Kidney epithelial cell (primary cell): ENCODE results near the gene PPFIBP1. TPM values are rescaled to one million over a fixed set of nuclear protein-coding genes. Genes with fewer than 3 reads are reported as not detected.

Source experiments
- DNase-seq: peaks from one replicate; pipeline ENCODE4 v3.0.0-alpha.2; 2010; ENCODE audit warnings: low read depth
- H3K27me3 ChIP-seq: 2 replicates; pipeline ENCODE4 v1.6.0; 2011; ENCODE audit warnings: low read length; ENCODE audit not compliant: control insufficient read depth, insufficient read depth
- H3K36me3 ChIP-seq: 2 replicates; pipeline ENCODE4 v1.5.1; 2011; ENCODE audit warnings: low read length; ENCODE audit not compliant: control insufficient read depth, insufficient read depth
- H3K4me3 ChIP-seq: 2 replicates; pipeline ENCODE4 v1.5.1; 2011; ENCODE audit warnings: low read depth, mild to moderate bottlenecking, control low read depth, low read length
- CTCF ChIP-seq: IDR thresholded peaks from 2 replicates; pipeline ENCODE4 v1.5.1; 2011; ENCODE audit warnings: mild to moderate bottlenecking, moderate library complexity, low read length, control low read depth, inconsistent platforms; ENCODE audit not compliant: insufficient read depth, poor library complexity, severe bottlenecking
- total RNA-seq: library from RNA; depleted of rRNA; stranded (reverse); fragments of >200 nt; gene quantifications from 2 replicates; pipeline ENCODE4 v1.2.3, GENCODE V29; 2015

Gene PPFIBP1
- total RNA-seq, 1 donor from 2014 or later, result 119 TPM

- TF ChIP-seq CTCF, result no peak
- no peaks in the 10 kb centered on the region for H3K36me3 ChIP-seq
- no peak for DNase-seq
- H3K27me3 ChIP-seq, result no peaks in the 10 kb centered on the region
- H3K4me3 ChIP-seq, result peak overlapping the region; percentile 99
These were observed 186.1 kb downstream of the PPFIBP1 start for GRCh38 chr12:27709932-27710591.

GRCh38 chr12:27710592-27711316 lies 186.7 kb downstream of the PPFIBP1 start, which contains the start of gene MRPS35:
Gene MRPS35 (plus strand): TSS chr12:27710832. CDS start chr12:27710844, 12 bp downstream.
- DNase-seq, result peak; percentile 59
- no peak for TF ChIP-seq CTCF
- Histone ChIP-seq H3K27me3 (no peaks in the 10 kb centered on the region), H3K4me3 (peak within 1 kb of the TSS; percentile 99), H3K36me3 (no peaks in the 10 kb centered on the region)

GRCh38 chr12:27711317-27711682 lies 187.3 kb downstream of the PPFIBP1 start:
- DNase-seq, result no peak
- no peak for TF ChIP-seq CTCF
- Histone ChIP-seq H3K4me3 (peak overlapping the region; percentile 99), H3K27me3 (no peaks in the 10 kb centered on the region), H3K36me3 (no peaks in the 10 kb centered on the region)

DNA sequence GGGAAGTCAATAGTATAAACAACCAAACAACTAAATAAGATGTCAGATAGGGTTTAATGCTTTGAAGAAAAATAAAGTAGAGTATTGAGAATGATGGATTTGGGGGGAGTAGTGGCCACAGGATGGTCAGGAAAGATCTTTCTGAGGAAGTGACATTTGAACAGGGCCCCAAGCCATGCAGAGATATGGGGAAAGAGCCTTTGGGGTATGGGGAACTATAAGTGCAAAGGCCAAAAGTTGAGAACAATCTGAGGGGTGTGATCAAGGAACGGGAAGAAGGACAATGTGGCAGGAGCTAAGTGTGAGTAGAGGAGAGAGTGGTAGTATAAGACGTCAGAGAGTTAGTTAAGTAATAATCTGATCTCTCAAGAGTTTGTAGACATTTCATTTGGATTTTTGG lies 188.0 kb downstream of the PPFIBP1 start:
- Histone ChIP-seq H3K36me3 (no peaks in the 10 kb centered on the region), H3K4me3 (no peak overlapping the region), H3K27me3 (no peaks in the 10 kb centered on the region)
- no peak for DNase-seq
- TF ChIP-seq CTCF, result no peak

DNA sequence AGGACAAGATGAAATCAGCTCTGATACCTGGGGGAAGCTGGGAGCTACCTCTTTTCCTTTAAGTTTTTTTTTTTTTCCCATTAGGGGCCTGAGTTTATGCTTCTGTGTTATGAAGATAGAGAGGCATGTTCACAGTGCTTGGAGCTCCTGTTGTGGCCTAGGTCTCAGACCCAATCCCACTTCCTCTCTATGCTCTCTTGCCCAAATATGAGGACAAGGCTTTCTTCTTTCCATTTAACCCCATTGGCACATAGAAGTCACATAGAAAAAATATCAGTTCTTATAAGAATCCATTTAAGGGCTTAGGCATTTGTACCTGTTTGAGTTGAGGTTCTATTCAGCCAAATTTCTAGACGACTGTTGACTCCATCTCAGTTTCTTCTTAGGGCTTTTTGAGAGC lies 199.2 kb downstream of the PPFIBP1 start:
- peaks cover 2% of the 10 kb centered on the region for H3K36me3 ChIP-seq
- H3K27me3 ChIP-seq, result no peaks in the 10 kb centered on the region
- no peak for DNase-seq
- no peak for TF ChIP-seq CTCF
- no peak overlapping the region for H3K4me3 ChIP-seq
